MG63 (cell line): ENCODE measurements around the gene UFSP2. TPM values are rescaled to one million over a fixed set of nuclear protein-coding genes. Genes with fewer than 3 reads are reported as not detected.

Experiments
- DNase-seq: peaks from one replicate; pipeline ENCODE4 v3.0.0-alpha.2; 2020
- H3K27me3 ChIP-seq: fragments of 250-450 bp; sonication (Bioruptor Pico); 2 replicates; pipeline ENCODE4 v1.5.1; 2020; ENCODE audit warnings: mild to moderate bottlenecking, moderate library complexity
- H3K36me3 ChIP-seq: fragments of 250-450 bp; sonication (Bioruptor Pico); 2 replicates; pipeline ENCODE4 v1.5.1; 2020; ENCODE audit warnings: mild to moderate bottlenecking, moderate library complexity
- H3K4me3 ChIP-seq: fragments of 250-450 bp; sonication (Bioruptor Pico); 2 replicates; pipeline ENCODE4 v1.5.1; 2020; ENCODE audit warnings: mild to moderate bottlenecking, moderate library complexity
- H3K9me3 ChIP-seq: fragments of 250-450 bp; sonication (Bioruptor Pico); 2 replicates; pipeline ENCODE4 v1.5.1; 2020; ENCODE audit warnings: mild to moderate bottlenecking, moderate library complexity
- total RNA-seq: library from RNA; depleted of rRNA; stranded (reverse); fragments of >200 nt; shearing (Covaris generic); gene quantifications from 2 replicates; pipeline ENCODE4 v1.2.3, GENCODE V29; 2014; ENCODE audit warnings: low replicate concordance

UFSP2 gene
- total RNA-seq, 1 experiment from 2014 or later: 19.9 TPM

DNA sequence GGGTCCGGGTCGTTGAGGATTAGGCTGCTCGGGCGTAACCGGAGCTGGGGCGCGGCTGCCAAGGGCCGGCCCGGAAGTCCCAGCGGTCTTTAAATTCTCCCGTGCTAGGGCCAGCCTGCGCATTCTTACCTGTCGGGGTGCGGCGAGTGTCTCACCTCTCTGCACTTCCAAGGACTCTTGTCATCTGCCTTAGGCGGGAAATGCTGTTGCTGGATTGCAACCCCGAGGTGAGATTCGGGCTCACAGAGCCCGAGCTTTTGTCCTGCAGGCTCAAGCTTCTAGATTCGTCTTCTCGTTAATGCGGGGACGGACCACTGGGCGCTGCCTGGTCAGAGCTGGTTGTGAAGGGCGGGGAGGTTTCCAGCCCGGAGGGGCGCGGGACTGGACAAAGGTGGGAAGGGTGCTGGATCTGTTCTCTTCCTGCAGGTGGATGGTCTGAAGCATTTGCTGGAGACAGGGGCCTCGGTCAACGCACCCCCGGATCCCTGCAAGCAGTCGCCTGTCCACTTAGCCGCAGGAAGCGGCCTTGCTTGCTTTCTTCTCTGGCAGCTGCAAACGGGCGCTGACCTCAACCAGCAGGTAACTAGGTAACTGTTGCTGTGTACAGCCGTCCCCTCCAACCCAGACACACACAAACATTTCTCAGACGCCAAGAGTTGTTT is 28.9 kb downstream of the UFSP2 start, which contains the start of gene ANKRD37:
Gene ANKRD37 (plus strand): TSS at position 118 of the 662 bp plus-strand sequence. CDS start 83 bp downstream, at position 201.
- DNase-seq: no peak
- no peaks in the 10 kb centered on the region; the same call in 1 of the 2 replicates for H3K36me3 ChIP-seq
- H3K27me3 ChIP-seq: no peaks in the 10 kb centered on the region
- H3K4me3 ChIP-seq: peak within 1 kb of the TSS; percentile 68
- no peaks in the 10 kb centered on the region for H3K9me3 ChIP-seq

DNA sequence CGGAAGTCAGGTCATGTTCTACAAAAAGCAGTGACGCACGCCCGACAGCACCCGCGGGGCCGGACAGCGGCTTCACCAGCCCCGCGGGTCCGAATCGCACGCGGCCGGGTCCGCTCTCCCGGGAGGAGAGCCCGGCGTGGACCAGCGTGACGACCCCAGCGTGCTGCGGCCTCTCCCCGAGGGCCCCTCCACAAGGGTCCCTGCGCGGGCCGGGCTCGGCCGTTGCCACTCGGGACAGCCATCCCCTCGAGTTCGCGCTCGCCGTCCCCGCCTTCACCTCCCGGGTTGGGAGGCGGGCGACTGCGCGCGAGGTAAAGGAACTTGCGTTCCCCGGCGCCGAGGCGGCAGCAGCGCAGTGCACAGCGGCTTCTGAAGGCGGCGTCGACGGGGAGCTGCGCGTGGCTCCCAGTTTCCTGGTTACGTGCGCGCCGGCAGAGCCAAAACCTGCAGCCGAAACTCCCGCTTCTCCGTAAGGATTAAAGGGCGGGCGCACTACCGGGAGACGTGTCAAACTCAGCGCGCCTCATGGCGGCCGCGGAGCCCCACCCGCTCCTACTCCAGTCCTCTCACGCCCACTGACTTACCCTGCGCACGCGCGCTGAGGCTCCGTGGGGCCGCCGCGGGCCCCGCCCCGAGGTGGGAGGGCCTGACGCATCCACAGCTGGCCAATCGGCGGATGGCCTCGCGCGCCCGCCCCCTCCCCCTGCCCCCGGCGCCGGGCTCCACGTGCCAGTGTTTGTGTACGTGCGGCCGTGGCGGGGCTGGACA is 29.6 kb downstream of the UFSP2 start:
- peak overlapping the region; percentile 68 for H3K4me3 ChIP-seq
- H3K9me3 ChIP-seq: no peaks in the 10 kb centered on the region
- H3K27me3 ChIP-seq: no peaks in the 10 kb centered on the region
- peak; percentile 93 for DNase-seq
- no peaks in the 10 kb centered on the region; the same call in 1 of the 2 replicates for H3K36me3 ChIP-seq

DNA sequence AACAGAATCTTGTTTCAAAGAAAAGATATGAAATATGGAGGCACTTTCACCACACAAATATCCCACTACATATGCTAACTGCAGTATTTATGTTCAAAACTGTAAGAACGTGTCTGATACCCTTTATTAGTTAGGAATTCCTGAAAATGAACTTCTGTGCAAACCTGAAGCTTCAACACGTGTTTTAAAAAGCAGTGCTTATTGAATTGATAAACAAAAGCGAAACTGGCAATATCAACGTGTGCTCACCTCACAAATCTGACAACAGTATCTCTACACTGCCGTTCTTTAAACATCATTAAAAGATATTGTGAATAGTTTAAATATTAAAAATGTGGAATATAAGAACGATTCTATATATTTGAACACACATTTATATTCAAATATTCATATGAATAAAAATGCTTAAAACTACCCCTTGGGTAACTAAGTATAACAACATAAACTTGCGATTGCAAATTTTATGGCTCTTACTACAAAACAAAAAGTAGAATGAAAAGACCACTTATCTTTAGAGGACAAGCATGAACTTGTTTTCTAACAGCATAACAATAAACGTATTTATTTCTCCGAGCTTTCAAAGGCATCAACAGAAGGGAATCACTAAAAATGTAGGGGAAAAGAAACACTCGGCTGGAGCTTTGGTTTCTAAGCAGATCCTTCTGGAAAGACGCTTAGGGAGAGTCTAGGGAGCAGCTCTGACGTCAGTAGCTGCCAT is 30.4 kb downstream of the UFSP2 start, which contains the start of gene LRP2BP:
Gene LRP2BP (minus strand): TSS at position 687 of the 718 bp plus-strand sequence. CDS start 17,738 bp downstream, outside the sequence.
- DNase-seq: no peak
- Histone ChIP-seq H3K36me3 (no peaks in the 10 kb centered on the region), H3K4me3 (peak within 1 kb of the TSS; percentile 68), H3K27me3 (no peaks in the 10 kb centered on the region), H3K9me3 (no peaks in the 10 kb centered on the region)

DNA sequence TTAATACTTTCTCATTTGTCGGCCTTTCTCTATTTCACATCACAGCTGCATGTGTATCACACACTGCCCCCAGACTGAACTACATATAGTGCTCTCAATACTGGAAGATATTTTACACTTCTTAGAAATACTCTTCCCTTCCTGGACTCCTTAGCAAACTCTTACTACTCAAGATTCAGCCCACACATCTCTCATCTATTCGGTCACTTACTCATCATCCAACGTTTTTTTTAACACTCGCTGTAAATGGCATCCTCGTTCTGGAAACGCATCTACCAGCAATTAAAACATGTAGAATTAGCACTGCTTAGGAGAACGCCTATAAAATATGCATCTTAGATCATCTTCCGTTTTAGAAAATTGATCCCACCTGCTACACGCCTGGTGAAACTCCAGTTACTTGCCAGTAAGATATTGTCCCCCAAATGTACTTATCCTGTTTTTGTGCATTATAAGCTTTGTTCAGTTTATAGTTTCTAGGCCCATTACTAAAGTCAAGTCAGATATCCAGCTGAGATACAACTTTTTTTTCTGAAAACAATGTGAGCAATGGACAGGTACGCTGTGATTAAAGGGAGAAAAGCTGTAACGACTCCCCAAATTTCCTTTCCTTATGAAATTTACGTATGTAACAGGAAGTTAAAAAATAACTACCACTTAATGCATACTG is 31.1 kb downstream of the UFSP2 start:
- H3K27me3 ChIP-seq: no peaks in the 10 kb centered on the region
- no peaks in the 10 kb centered on the region for H3K9me3 ChIP-seq
- H3K4me3 ChIP-seq: peak overlapping the region; percentile 68
- DNase-seq: no peak
- no peaks in the 10 kb centered on the region for H3K36me3 ChIP-seq

DNA sequence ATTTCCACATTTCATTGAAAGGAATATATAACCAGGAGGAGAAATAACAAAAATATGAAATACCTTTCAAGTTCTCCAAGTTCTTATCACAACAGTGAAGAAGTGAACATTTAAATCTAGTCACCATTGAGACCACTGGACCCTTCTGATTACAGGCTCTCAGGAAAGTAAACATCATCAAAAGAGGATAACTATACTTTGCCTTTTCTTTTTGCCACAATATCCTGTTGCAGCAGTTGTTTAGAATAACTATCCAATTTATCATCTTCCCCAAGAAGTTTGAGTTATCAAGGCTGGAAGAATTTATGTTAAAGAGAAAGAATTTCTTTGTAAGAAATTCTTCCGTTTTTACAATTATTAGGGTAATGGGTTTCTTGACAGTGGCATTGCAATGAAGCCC is 33.6 kb downstream of the UFSP2 start:
- Histone ChIP-seq H3K4me3 (no peak overlapping the region), H3K27me3 (no peaks in the 10 kb centered on the region), H3K36me3 (no peaks in the 10 kb centered on the region), H3K9me3 (no peaks in the 10 kb centered on the region)
- DNase-seq: no peak

DNA sequence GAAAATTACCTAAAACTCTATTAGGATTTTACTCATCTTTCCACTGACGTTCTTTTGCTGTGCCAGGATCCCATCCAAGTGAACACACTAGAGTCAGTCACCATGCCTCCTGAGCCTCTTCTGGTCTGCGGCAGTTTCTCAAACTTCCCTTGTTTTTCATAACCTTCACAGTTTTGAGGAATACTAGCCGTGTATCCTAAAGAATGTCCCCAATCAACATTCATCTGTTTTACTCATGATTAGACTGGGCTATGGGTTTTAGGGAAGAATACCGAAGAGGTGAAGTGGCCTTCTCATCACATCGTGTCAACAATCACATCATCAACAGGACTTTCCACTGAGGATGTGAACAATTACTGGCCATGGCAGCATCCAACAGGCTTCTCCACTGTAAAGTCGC is 34.8 kb downstream of the UFSP2 start:
- Histone ChIP-seq H3K9me3 (no peaks in the 10 kb centered on the region), H3K36me3 (no peaks in the 10 kb centered on the region), H3K27me3 (no peaks in the 10 kb centered on the region), H3K4me3 (no peak overlapping the region)
- DNase-seq: no peak

DNA sequence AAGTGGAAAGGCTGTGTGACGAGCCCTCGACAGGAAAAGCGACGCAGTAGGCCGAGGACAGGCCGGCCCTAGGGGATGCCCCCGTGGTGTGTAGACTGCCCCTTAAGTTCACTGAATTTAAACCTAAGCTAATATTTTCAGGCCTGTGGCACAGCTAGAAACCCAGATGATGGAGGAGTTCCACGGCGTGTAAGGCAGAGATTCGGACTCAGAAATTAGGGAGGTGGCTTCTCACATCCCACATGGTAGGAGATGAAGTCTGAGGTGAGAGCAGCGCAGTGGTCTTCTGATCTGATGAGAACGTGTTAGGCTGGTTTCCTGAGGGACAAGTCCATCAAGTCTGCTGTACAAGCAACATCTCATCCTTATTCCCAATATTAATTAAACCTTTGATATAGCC is 37.8 kb downstream of the UFSP2 start:
- Histone ChIP-seq H3K9me3 (no peaks in the 10 kb centered on the region), H3K4me3 (no peak overlapping the region), H3K27me3 (no peaks in the 10 kb centered on the region), H3K36me3 (no peaks in the 10 kb centered on the region)
- DNase-seq: no peak

DNA sequence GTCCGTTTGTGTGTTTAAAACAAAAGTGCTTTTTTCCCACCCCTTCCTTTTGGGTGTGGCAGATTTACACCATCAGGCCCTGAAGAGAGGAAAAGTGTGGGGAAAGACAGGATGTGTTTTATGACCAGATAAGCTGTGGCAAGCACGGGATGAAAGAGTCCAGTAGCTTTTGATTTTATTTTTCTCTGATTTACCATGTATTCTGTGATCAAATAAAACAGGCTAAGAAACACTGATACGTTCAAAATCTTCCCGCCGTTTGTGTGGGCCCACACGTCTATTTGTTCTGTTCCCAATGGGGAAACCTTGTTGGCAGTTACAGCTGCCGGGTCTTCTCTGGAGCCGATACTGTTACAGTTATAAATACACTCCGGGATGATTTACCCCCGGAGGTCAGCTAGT is 40.8 kb downstream of the UFSP2 start:
- DNase-seq: no peak
- Histone ChIP-seq H3K36me3 (no peaks in the 10 kb centered on the region), H3K27me3 (no peaks in the 10 kb centered on the region), H3K9me3 (no peaks in the 10 kb centered on the region), H3K4me3 (no peak overlapping the region)

DNA sequence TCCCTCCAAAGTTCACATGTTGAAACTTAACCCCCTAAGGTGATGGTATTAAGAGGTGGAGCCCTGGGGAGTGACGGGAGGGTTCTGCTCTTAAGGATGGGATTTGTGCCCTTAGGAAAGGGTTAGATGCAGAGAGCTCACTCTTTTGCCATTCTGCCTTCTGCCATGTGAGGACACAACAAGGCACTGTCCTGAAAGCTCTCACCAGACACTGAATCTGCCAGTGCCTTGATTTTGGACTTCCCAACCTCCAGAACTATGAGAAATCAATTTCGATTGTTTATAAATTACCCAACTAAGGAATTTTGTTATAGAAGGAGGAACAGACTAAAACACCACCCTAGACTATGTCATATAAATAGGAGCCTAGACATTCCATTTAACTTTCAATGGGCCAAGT is 41.7 kb downstream of the UFSP2 start:
- Histone ChIP-seq H3K36me3 (no peaks in the 10 kb centered on the region), H3K4me3 (no peak overlapping the region)
- no peak for DNase-seq

DNA sequence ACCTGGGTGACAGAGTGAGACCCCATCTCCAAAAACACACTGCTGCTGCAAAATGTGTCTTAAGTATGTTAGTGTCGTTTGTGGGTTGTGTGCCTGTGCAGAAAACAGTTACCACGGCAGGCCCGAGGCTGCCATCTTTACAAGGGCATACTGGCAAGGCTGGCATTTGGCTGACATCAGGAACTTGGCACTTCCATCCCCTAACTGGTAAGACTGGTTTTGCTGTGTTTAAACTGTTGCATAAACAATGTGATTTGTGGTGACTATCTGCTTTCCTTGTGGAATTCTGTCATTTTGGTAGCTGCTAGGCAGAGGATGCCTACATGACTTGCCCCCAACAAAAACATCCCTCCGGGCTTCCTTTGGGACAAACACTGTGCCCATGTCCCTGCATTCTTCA is 42.3 kb downstream of the UFSP2 start:
- H3K36me3 ChIP-seq: no peaks in the 10 kb centered on the region

More for the DNA sequence above, 41.7 kb downstream of the UFSP2 start:
- H3K9me3 ChIP-seq: no peaks in the 10 kb centered on the region
- no peaks in the 10 kb centered on the region for H3K27me3 ChIP-seq

DNA sequence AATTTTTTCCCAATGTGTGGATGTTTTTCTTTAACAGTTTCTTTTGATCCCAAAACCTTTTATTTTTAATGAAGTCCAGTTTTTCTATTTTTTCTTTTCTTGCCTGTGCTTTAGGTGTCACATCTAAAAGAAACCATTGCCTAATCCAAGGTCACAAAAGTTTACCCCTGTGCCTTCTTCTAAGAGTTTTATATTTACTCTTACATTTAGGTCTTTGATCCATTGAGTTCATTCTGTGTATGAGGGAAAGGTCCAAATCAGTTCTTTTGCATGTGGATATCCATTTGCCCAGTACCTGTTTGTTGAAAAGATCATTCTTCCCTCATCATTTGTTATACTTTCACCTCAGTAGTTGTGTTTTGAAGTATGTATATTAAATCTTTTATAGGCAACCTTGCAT is 43.0 kb downstream of the UFSP2 start:
- Histone ChIP-seq H3K4me3 (no peak overlapping the region), H3K36me3 (no peaks in the 10 kb centered on the region), H3K27me3 (no peaks in the 10 kb centered on the region), H3K9me3 (no peaks in the 10 kb centered on the region)
- no peak for DNase-seq

More for the DNA sequence above, 42.3 kb downstream of the UFSP2 start:
- H3K4me3 ChIP-seq: no peak overlapping the region
- DNase-seq: no peak
- H3K9me3 ChIP-seq: no peaks in the 10 kb centered on the region
- no peaks in the 10 kb centered on the region for H3K27me3 ChIP-seq

DNA sequence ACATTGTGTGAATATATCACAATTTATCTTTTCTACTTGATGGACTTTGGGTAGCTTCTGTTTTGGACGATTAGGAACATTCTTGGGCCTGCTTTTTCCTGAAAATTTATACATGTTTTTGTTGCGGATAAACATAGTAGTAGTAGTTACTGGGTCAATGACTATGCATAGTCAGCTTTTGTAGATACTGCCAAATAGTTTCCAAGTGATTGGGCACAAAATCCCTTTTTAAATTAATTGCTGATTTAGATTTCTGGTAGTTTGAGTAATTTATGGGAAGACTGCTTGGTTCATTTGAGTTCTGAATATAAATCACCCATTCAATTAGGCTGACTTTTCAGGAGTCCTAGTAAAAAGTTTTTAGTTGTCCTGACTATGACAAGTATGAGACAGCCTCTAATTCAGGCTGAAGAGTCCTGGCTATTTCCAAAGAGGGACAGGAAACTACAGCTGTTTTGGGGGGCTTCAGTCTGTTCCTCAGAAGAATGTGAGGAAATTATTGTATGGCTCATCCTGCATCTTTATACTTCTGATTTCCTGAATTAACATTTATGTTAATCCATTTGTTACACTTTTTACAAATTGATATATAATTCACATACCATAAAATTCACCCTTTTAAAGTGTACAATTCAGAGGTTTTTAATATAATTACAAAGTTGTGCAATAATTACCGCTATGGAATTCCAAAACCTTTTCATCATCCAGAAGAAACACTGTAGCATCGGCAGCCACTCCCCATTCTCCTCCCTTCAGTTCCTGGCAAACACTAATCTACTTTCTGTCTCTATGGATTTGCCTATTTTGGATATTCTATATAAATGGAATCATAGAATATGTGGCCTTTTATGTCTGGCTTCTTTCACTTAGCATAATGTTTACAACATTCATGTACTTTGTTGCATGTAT is 44.2 kb downstream of the UFSP2 start:
- no peaks in the 10 kb centered on the region for H3K9me3 ChIP-seq
- H3K27me3 ChIP-seq: no peaks in the 10 kb centered on the region
- no peak for DNase-seq
- H3K36me3 ChIP-seq: no peaks in the 10 kb centered on the region
- no peak overlapping the region for H3K4me3 ChIP-seq

DNA sequence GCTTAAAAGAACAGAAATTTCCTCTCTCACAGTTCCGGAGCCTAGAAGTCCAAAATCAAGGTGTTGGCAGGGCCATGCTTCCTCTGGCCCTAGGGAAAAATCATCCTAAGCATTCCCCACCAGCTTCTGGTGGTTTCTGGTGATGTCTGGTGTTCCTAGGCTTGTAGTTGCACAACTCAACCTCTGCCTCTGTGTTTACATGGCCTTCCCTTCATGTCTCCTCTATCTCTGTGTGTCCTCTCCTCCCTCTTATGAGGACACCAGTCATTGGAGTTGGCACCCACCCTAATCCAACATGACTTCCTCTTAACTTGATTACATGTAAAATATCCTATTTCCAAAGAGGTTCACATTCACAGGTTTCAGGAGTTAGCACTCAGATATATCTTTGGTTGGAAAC is 45.4 kb downstream of the UFSP2 start:
- Histone ChIP-seq H3K9me3 (no peaks in the 10 kb centered on the region), H3K4me3 (no peak overlapping the region), H3K27me3 (no peaks in the 10 kb centered on the region), H3K36me3 (no peaks in the 10 kb centered on the region)
- no peak for DNase-seq

DNA sequence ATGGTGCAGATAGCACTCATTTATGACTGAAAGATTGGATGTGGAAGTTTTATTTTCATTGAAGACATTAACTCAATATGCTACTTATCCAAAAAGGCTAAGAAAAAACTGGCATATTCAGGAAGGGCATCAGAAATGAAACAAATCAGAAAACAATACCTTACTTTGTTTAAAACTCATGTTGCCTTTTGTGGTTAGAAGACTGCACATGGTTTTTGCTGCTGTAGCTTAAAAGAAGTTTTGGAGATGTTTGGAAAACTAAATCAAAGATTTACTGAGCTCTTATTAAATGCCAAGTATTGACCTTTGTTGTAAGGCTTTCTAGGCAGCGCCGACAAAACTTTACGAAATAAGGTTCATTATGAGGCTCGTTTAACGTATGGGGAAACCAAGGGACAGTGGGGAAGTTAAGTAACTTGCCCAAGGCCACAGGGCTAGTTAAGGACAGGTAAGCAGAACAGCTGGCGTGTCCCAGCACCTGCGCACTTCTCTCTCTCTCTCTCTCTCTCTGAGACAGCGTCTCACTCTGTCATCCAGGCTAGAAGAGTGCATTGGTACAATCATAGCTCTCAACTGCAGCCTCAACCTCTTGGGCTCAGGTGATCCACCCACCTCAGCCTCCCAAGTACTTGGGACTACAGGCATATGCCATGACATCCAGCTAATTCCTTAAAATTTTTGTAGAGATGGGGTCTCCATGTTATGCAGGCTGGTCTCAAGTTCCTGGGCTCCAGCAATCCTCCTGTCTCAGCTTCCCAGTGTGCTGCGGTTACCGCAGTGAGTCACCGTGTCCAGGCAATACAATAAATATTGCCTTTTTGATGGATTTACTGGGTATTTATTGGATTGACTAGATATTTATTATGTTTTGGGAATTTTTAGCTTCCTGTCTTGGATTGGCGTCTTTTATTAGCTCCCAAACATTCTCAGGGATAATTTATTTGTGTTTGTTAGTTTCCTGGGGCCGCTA is 46.2 kb downstream of the UFSP2 start:
- no peak for DNase-seq
- H3K27me3 ChIP-seq: no peaks in the 10 kb centered on the region
- H3K36me3 ChIP-seq: no peaks in the 10 kb centered on the region

DNA sequence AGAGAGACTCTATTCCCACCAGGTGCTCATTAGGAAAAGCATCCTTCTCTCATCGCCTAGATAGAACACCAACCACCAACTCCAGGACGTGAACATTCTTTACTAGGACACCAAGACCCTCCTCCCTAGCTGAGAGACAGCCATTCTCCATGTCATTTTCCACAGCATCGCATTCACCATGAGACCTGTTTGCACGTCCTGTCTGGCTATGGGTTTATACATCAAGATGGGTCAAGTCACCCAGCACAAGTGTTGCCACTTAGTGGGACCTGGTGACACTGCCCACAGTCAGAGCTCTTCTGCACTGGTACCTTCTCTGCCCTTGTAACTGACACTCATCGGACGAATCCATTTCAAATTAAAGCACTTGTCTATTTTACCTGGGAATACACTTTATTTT is 47.5 kb downstream of the UFSP2 start:
- H3K9me3 ChIP-seq: no peaks in the 10 kb centered on the region
- no peak overlapping the region for H3K4me3 ChIP-seq
- DNase-seq: no peak
- H3K36me3 ChIP-seq: no peaks in the 10 kb centered on the region
- H3K27me3 ChIP-seq: no peaks in the 10 kb centered on the region

More for the DNA sequence above, 46.2 kb downstream of the UFSP2 start:
- Histone ChIP-seq H3K4me3 (no peak overlapping the region), H3K9me3 (no peaks in the 10 kb centered on the region)
